ENCODE data around the gene SHQ1. TPM values are rescaled to one million over a fixed set of nuclear protein-coding genes. Genes with fewer than 3 reads are reported as not detected.

Gene SHQ1
- total RNA-seq, 1 experiment from 2014 or later = 27.6 TPM

DNA sequence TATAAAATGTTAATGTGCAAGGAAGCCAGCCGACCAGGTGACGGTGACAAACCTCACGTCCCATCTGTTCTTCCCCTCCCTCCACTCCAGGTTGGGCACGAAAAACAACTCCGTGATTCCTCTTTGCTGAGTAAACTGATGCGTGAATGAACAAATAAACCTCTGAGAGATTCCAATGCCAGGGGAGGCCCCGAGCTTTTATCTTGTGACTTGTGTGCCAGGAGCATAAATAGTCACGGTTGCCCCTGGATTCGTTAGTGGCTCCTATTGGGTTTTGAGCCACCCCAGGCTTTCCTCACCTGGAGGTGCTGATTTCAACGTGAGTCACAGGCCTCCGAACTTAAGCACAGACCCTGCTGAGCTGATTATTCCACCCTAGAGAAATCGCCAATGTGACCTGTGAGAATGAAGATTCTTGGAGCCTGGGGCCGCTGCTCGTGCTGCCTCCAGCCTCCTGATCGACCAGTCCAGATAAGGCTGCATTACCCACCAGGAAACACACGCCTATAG, 119.2 kb downstream of the SHQ1 start:
- Histone ChIP-seq H3K4me1 (ENCODE audit: control insufficient read depth in 1 of 2, insufficient read depth in 2 of 2, low read length in 2 of 2) (peaks cover 3 to 15% of the 10 kb centered on the region in 2 experiments; a peak in 3 of 4 replicates), H3K9me2 (ENCODE audit: insufficient read depth) (no peaks in the 10 kb centered on the region), H3K27ac (ENCODE audit: low read depth, low read length) (no peak overlapping the region), H4K20me1 (ENCODE audit: insufficient read depth) (no peaks in the 10 kb centered on the region), H3K36me3 (ENCODE audit: control insufficient read depth in 1 of 2, insufficient read depth in 2 of 2, low read length in 2 of 2) (no peaks in the 10 kb centered on the region), H3K4me2 (ENCODE audit: low read length) (no peak overlapping the region), H3K79me2 (ENCODE audit: insufficient read depth, low read length) (no peaks in the 10 kb centered on the region), H2AFZ (ENCODE audit: low read depth, low read length, poor library complexity, severe bottlenecking) (no peak overlapping the region), H3K4me3 (replicated peaks in 1 of 2; ENCODE audit: low read depth in 1 of 2, low read length in 2 of 2) (no peak overlapping the region), H3K9ac (ENCODE audit: low read length) (no peak overlapping the region), H3K9me3 (ENCODE audit: control insufficient read depth in 1 of 2, insufficient read depth in 1 of 2, low read depth in 1 of 2, low read length in 2 of 2) (no peaks in the 10 kb centered on the region), H3K27me3 (ENCODE audit: insufficient read depth, low read length) (no peaks in the 10 kb centered on the region)
- intact Hi-C loops (cut with micrococcal nuclease) = no loop called here
- no peak for ATAC-seq
- DNase-seq (ENCODE audit: low read depth, low spot score) = no peak
- no TSS peak for BruUV-seq (replicated peaks)
- CTCF ChIA-PET = no interaction called here
- RAD21 ChIA-PET (ENCODE audit: low non-redundant PET in 1 of 2, low total read pairs in 2 of 2, uncharacterized antibody in 2 of 2, unreplicated experiment in 2 of 2) = no interaction called here
- POLR2A ChIA-PET = no interaction called here
- TF ChIP-seq, protein P1, sequence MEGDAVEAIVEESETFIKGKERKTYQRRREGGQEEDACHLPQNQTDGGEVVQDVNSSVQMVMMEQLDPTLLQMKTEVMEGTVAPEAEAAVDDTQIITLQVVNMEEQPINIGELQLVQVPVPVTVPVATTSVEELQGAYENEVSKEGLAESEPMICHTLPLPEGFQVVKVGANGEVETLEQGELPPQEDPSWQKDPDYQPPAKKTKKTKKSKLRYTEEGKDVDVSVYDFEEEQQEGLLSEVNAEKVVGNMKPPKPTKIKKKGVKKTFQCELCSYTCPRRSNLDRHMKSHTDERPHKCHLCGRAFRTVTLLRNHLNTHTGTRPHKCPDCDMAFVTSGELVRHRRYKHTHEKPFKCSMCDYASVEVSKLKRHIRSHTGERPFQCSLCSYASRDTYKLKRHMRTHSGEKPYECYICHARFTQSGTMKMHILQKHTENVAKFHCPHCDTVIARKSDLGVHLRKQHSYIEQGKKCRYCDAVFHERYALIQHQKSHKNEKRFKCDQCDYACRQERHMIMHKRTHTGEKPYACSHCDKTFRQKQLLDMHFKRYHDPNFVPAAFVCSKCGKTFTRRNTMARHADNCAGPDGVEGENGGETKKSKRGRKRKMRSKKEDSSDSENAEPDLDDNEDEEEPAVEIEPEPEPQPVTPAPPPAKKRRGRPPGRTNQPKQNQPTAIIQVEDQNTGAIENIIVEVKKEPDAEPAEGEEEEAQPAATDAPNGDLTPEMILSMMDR (IDR thresholded peaks at IDR 0.05 in 2 of 3, conservative IDR thresholded peaks at IDR 0.05 in 1 of 3; ENCODE audit: borderline replicate concordance in 1 of 3, insufficient read depth in 1 of 3, low read depth in 2 of 3, low read length in 2 of 3) = no peak
- TF ChIP-seq SIN3A (IDR thresholded peaks at IDR 0.05; ENCODE audit: low read depth) (no peak), TCF7L2 (IDR thresholded peaks at IDR 0.05; ENCODE audit: borderline replicate concordance, extremely low read depth, insufficient read depth, insufficient read length) (no peak)

DNA sequence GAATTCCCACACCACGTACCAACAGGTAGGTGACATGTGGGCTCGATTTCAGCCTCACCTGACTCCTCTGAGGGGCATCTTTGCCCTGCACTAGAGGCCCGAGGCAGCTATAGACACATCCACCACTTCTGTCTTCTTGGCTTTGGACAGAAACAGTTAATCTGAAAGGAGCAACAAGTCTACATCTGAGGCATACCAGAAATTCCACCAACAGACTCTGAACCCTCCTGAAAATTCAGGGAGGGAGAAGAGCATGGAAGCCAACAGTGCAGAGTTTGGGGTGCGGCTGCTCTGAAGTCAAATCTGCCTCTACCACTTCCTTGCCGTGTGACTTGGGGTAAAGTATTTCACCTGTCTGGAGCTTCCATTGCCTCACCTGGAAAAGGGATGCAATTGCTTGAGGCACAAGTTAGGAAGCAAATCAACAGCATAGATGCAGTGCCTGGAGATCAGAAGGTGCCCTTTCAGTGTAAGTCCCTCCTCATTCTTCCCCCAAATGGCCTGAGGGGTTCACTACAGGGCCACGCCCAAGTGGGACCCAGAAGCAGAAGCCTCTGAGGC, 119.8 kb downstream of the SHQ1 start:
- Histone ChIP-seq H3K27me3 (ENCODE audit: insufficient read depth, low read length) (no peaks in the 10 kb centered on the region), H3K9ac (ENCODE audit: low read length) (no peak overlapping the region), H3K36me3 (ENCODE audit: control insufficient read depth in 1 of 2, insufficient read depth in 2 of 2, low read length in 2 of 2) (no peaks in the 10 kb centered on the region), H3K4me1 (ENCODE audit: control insufficient read depth in 1 of 2, insufficient read depth in 2 of 2, low read length in 2 of 2) (peaks cover 9 to 21% of the 10 kb centered on the region in 2 experiments), H3K9me3 (ENCODE audit: control insufficient read depth in 1 of 2, insufficient read depth in 1 of 2, low read depth in 1 of 2, low read length in 2 of 2) (no peaks in the 10 kb centered on the region), H2AFZ (ENCODE audit: low read depth, low read length, poor library complexity, severe bottlenecking) (no peak overlapping the region), H3K9me2 (ENCODE audit: insufficient read depth) (no peaks in the 10 kb centered on the region), H3K4me2 (ENCODE audit: low read length) (no peak overlapping the region), H3K4me3 (replicated peaks in 1 of 2; ENCODE audit: low read depth in 1 of 2, low read length in 2 of 2) (no peak overlapping the region), H3K79me2 (ENCODE audit: insufficient read depth, low read length) (no peaks in the 10 kb centered on the region), H4K20me1 (ENCODE audit: insufficient read depth) (no peaks in the 10 kb centered on the region), H3K27ac (ENCODE audit: low read depth, low read length) (no peak overlapping the region)
- TF ChIP-seq POLR2AphosphoS5 (IDR thresholded peaks at IDR 0.05; ENCODE audit: low read depth, low read length) (no peak), TCF7L2 (IDR thresholded peaks at IDR 0.05; ENCODE audit: borderline replicate concordance, extremely low read depth, insufficient read depth, insufficient read length) (no peak), ZFX (IDR thresholded peaks at IDR 0.05) (no peak)
- POLR2A ChIA-PET = no interaction called here
- no peak for DNase-seq (ENCODE audit: low read depth, low spot score)
- RAD21 ChIA-PET (ENCODE audit: low non-redundant PET in 1 of 2, low total read pairs in 2 of 2, uncharacterized antibody in 2 of 2, unreplicated experiment in 2 of 2) = no interaction called here
- no TSS peak for BruUV-seq (replicated peaks)
- no peak for ATAC-seq
- intact Hi-C loops (cut with micrococcal nuclease) = no loop called here
- CTCF ChIA-PET = no interaction called here

All from HCT116 (cell line).